OCI-LY3 (cell line): ENCODE data around the gene RXRA.

Experiments used
- H2AFZ ChIP-seq: fragments of 200-600, 300-600 bp; shearing (Covaris generic); 2 replicates; pipeline ENCODE4 v1.6.0; 2014; ENCODE audit warnings: antibody characterized with exemption, low read depth, low read length
- H3K27ac ChIP-seq: fragments of 200-600, 300-600 bp; sonication (generic); 2 replicates; pipeline ENCODE4 v1.5.1; 2014; ENCODE audit warnings: mild to moderate bottlenecking, low read length, moderate library complexity, mixed read lengths
- H3K27me3 ChIP-seq: fragments of 200-600, 300-600 bp; sonication (generic); 2 replicates; pipeline ENCODE4 v1.6.1; 2014; ENCODE audit warnings: low read depth, low read length, mixed read lengths
- H3K36me3 ChIP-seq: fragments of 200-600, 300-600 bp; sonication (generic); replicated peaks from 2 replicates; pipeline ENCODE3; 2014; ENCODE audit warnings: low read depth, low read length, mixed read lengths
- H3K4me1 ChIP-seq: fragments of 300-600, 200-600 bp; sonication (generic); 2 replicates; pipeline ENCODE4 v1.6.1; 2014; ENCODE audit warnings: low read length, mixed read lengths
- H3K4me2 ChIP-seq: fragments of 200-600, 300-600 bp; sonication (generic); 2 replicates; pipeline ENCODE4 v1.6.1; 2014; ENCODE audit warnings: low read length, mixed read lengths
- H3K4me3 ChIP-seq: fragments of 300-600, 200-600 bp; sonication (generic); 2 replicates; pipeline ENCODE4 v1.5.1; 2014; ENCODE audit warnings: antibody characterized with exemption, mild to moderate bottlenecking, low read length, moderate library complexity
- H3K79me2 ChIP-seq: fragments of 300-600, 200-600 bp; shearing (Covaris generic); 2 replicates; pipeline ENCODE4 v1.6.1; 2014; ENCODE audit warnings: mild to moderate bottlenecking, low read length, mixed read lengths
- H3K9ac ChIP-seq: fragments of 300-600, 200-600 bp; shearing (Covaris generic); 2 replicates; pipeline ENCODE4 v1.6.0; 2014; ENCODE audit warnings: mild to moderate bottlenecking, low read length, moderate library complexity
- H3K9me3 ChIP-seq: fragments of 200-600, 300-600 bp; shearing (Covaris generic); 2 replicates; pipeline ENCODE4 v1.6.1; 2014; ENCODE audit warnings: low read length, mixed read lengths; ENCODE audit not compliant: insufficient read depth
- H4K20me1 ChIP-seq: fragments of 200-600, 300-600 bp; sonication (generic); 2 replicates; pipeline ENCODE4 v1.6.1; 2016; ENCODE audit warnings: low read length, mixed read lengths; ENCODE audit not compliant: insufficient read depth
- CTCF ChIP-seq: fragments of 200-600, 300-600 bp; sonication (generic); IDR thresholded peaks from 2 replicates; pipeline ENCODE4 v1.5.1; 2014; ENCODE audit warnings: antibody characterized with exemption, low read length, low read depth
- EZH2phosphoT487 ChIP-seq: fragments of 200-600 bp; shearing (Covaris generic); IDR thresholded peaks from 2 replicates; pipeline ENCODE4 v1.6.1; 2018; ENCODE audit warnings: antibody characterized with exemption, mixed run types, low read depth

RXRA gene

GRCh38 chr9:134367061-134367460 is 40.8 kb downstream of the RXRA start:
- no peaks in the 10 kb centered on the region for H3K9me3 ChIP-seq
- no peak overlapping the region for H3K4me3 ChIP-seq
- H3K79me2 ChIP-seq = peaks cover 11% of the 10 kb centered on the region
- no peak overlapping the region for H3K9ac ChIP-seq
- TF ChIP-seq EZH2phosphoT487 (no peak), CTCF (no peak)
- no peaks in the 10 kb centered on the region for H3K27me3 ChIP-seq
- H3K27ac ChIP-seq = no peak overlapping the region
- H2AFZ ChIP-seq = no peak overlapping the region
- H4K20me1 ChIP-seq = peaks cover 77% of the 10 kb centered on the region
- H3K4me1 ChIP-seq = peaks cover 11% of the 10 kb centered on the region
- H3K4me2 ChIP-seq = no peak overlapping the region
- H3K36me3 ChIP-seq = no peaks in the 10 kb centered on the region

GRCh38 chr9:134367791-134368490 is 41.7 kb downstream of the RXRA start:
- H3K27me3 ChIP-seq = no peaks in the 10 kb centered on the region
- H3K27ac ChIP-seq = no peak overlapping the region
- no peak overlapping the region for H2AFZ ChIP-seq
- peaks cover 14% of the 10 kb centered on the region for H3K4me1 ChIP-seq
- H4K20me1 ChIP-seq = peaks cover 76% of the 10 kb centered on the region
- no peak overlapping the region for H3K4me2 ChIP-seq
- TF ChIP-seq EZH2phosphoT487 (no peak), CTCF (no peak)
- no peaks in the 10 kb centered on the region for H3K36me3 ChIP-seq
- peaks cover 15% of the 10 kb centered on the region for H3K79me2 ChIP-seq
- H3K9me3 ChIP-seq = no peaks in the 10 kb centered on the region
- no peak overlapping the region for H3K4me3 ChIP-seq
- no peak overlapping the region for H3K9ac ChIP-seq

- no peak for TF ChIP-seq CTCF
- TF ChIP-seq EZH2phosphoT487 = no peak
- H3K9ac ChIP-seq = no peak overlapping the region
- H3K27me3 ChIP-seq = no peaks in the 10 kb centered on the region
- H3K27ac ChIP-seq = no peak overlapping the region
- no peaks in the 10 kb centered on the region for H3K36me3 ChIP-seq
- H2AFZ ChIP-seq = no peak overlapping the region
- H3K4me1 ChIP-seq = peaks cover 21% of the 10 kb centered on the region
- H3K79me2 ChIP-seq = peaks cover 18% of the 10 kb centered on the region
- no peaks in the 10 kb centered on the region for H3K9me3 ChIP-seq
- H3K4me3 ChIP-seq = no peak overlapping the region
- no peak overlapping the region for H3K4me2 ChIP-seq
- peaks cover 73% of the 10 kb centered on the region for H4K20me1 ChIP-seq
Measured at GRCh38 chr9:134368571-134368970, 42.3 kb downstream of the RXRA start.

- Histone ChIP-seq H4K20me1 (peaks cover 63% of the 10 kb centered on the region), H3K36me3 (no peaks in the 10 kb centered on the region), H3K4me3 (no peak overlapping the region), H3K27me3 (no peaks in the 10 kb centered on the region), H3K27ac (no peak overlapping the region), H3K4me2 (no peak overlapping the region), H3K9ac (no peak overlapping the region), H3K9me3 (no peaks in the 10 kb centered on the region), H3K79me2 (peaks cover 15% of the 10 kb centered on the region), H2AFZ (no peak overlapping the region), H3K4me1 (peaks cover 27% of the 10 kb centered on the region)
- TF ChIP-seq EZH2phosphoT487 = no peak
- TF ChIP-seq CTCF = no peak
Measured at GRCh38 chr9:134369416-134370212, 43.4 kb downstream of the RXRA start.
